Dendritic cell treated with granulocyte-macrophage colony-stimulating factor and Interleukin-4, amounts not matched to agents 40 ng/mL and 50 ng/mL, for 4 days (primary cell): ENCODE results near the gene OR7G2.
"Not testable (repeated sequence)": the region's sequence is repeated elsewhere in the genome, so short reads cannot be mapped to it uniquely, and the experiment has no call there.

ENCODE experiments used
- H3K27ac Mint-ChIP-seq: one replicate; pipeline ENCODE4 v1.8.0; 2022; ENCODE audit warnings: mild to moderate bottlenecking, mixed read lengths
- H3K27me3 Mint-ChIP-seq: one replicate; pipeline ENCODE4 v1.8.0; 2022; ENCODE audit warnings: mild to moderate bottlenecking, mixed read lengths
- H3K36me3 Mint-ChIP-seq: one replicate; pipeline ENCODE4 v1.8.0; 2022; ENCODE audit warnings: low read depth, mixed read lengths
- H3K4me1 Mint-ChIP-seq: one replicate; pipeline ENCODE4 v1.8.0; 2022; ENCODE audit warnings: low read depth, mixed read lengths
- H3K4me3 Mint-ChIP-seq: one replicate; pipeline ENCODE4 v1.8.0; 2022; ENCODE audit warnings: mild to moderate bottlenecking, moderate library complexity, mixed read lengths
- H3K9me3 Mint-ChIP-seq: one replicate; pipeline ENCODE4 v1.8.0; 2022; ENCODE audit warnings: mixed read lengths
- intact Hi-C: fragments of 100-400 bp; cut with micrococcal nuclease; formaldehyde crosslinking; loops from one replicate; pipeline ENCODE4 v1.15.0; 2022

OR7G2 gene

DNA sequence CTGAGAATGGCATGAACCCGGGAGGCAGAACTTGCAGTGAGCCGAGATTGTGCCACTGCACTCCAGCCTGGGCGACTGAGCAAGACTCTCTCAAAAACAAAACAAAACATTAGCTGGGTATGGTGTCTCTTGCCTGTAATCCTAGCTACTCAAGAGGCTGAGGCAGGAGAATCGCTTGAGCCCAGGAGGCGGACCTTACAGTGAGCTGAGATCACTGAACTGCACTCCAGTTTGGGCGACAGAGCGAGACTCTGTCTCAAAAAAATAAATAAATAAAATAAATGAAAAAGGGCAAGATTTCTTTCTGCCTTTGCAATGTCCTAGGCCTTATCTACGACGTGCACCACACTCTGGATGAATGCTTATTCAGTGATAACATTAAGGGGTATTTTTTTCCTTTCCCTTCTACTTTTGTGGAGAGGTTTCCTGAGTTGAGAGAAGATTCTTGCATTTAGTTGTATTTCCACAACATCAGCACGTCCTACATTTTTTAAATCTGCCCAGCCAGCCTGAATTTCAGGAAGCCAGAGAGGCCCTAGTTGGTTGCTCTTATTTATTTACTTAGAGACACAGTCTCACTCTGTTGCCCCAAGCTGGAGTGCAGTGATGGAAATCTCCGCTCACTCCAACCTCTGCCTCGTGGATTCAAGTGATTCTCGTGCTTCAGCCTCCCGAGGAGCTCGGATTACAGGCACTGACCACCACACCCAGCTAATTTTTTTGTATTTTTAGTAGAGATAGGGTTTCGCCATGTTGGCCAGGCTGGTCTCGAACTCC is 46.5 kb downstream of the OR7G2 start:
- intact Hi-C loops, result no loop called here
- no peaks in the 10 kb centered on the region for H3K9me3 Mint-ChIP-seq
- no peaks in the 10 kb centered on the region for H3K27me3 Mint-ChIP-seq
- no peak overlapping the region for H3K27ac Mint-ChIP-seq
- H3K4me1 Mint-ChIP-seq, result no peaks in the 10 kb centered on the region
- H3K4me3 Mint-ChIP-seq, result no peak overlapping the region
- H3K36me3 Mint-ChIP-seq, result no peaks in the 10 kb centered on the region

DNA sequence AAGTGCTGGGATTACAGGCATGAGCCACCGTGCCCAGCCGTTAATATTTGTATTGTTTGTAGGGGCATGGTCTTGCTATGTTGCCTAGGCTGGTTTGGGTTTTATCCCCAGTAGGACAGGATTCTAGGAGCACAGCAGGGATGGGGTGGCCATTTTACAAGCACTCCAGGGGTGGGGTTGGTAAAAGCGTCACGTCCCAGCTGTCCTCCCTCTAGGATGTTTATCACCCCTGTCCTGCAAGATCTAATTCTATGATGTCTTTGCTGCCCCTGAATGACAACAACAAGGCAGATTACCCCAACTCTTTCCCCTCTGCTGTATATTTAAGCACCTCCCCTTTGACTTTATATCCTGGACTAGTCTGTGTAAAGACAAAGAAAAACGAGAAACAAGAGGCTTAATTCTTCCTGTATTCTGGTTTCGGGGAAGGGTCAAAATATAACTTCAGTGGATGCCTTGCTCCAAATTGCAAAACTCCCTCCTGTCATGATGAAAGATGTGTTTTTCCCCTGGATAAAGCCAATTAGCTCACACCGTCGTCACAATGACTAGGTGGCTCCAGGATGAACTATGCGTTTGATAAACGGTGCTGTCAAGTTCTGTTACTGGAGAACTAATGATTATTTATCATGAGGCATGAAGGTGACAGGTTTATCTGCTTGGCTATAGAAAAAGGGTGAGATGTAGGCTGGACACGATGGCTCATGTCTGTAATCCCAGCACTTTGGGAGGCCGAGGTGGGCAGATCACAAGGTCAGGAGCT is 48.2 kb downstream of the OR7G2 start:
- H3K4me3 Mint-ChIP-seq, result no peak overlapping the region
- H3K9me3 Mint-ChIP-seq, result no peaks in the 10 kb centered on the region
- H3K4me1 Mint-ChIP-seq, result no peaks in the 10 kb centered on the region
- H3K27ac Mint-ChIP-seq, result no peak overlapping the region
- no peaks in the 10 kb centered on the region for H3K36me3 Mint-ChIP-seq
- no peaks in the 10 kb centered on the region for H3K27me3 Mint-ChIP-seq
- intact Hi-C loops, result no loop called here

DNA sequence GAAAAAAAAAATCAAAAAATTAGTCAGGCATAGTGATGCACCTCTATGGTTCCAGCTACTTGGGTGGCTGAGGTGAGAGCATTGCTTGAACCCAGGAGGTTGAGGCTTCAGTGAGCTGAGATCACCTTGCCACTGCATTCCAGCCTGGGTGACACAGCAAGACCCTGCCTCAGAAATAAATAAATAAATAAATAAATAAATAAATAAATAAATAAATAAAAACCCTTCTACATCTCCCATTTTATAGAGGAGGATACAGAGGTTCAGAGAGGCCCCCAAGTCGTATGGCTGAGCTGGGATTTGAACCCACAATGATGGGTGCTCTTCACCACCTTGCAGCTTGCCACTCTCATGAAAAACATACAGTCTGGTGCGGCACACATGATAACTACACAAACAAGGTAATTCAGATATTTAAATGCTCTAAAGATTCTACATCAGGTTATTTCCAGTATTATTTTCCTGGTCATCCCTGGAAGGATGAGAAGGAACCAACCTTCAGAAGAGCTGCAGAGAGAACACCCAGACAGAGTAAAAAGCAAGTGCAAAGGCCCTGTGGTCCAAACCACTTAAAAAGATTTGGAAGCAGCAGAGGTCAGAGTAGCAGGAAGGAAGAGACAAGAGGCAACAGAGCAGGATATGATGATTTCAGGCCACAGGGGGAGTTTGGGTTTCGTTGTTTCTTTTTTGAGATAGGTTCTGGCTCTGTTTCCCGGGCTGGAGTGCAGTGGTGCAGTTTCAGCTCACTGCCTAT is 49.6 kb downstream of the OR7G2 start:
- Mint-ChIP-seq H3K9me3 (no peaks in the 10 kb centered on the region), H3K27me3 (no peaks in the 10 kb centered on the region), H3K4me3 (no peak overlapping the region), H3K27ac (no peak overlapping the region), H3K4me1 (no peaks in the 10 kb centered on the region), H3K36me3 (no peaks in the 10 kb centered on the region)
- intact Hi-C loops, result no loop called here

DNA sequence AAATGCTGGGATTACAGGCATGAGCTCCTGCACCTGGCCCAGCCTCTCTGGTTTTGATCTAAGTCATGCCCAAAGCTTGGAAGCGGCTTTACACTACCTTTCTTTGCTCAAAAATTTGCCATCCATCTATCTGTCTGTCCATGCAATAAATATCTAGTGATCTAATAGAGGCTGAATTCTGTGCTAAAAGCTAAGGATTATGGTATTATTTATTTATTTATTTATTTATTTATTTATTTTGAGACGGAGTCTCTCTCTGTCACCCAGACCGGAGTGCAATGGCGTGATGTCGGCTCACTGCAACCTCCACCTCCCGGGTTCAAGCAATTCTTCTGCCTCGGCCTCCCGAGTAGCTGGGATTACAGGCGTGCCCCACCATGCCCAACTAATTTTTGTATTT is 51.1 kb downstream of the OR7G2 start:
- H3K4me1 Mint-ChIP-seq, H3K4me3 Mint-ChIP-seq, H3K36me3 Mint-ChIP-seq, intact Hi-C loops, H3K27ac Mint-ChIP-seq, H3K27me3 Mint-ChIP-seq, H3K9me3 Mint-ChIP-seq: not testable (repeated sequence)

DNA sequence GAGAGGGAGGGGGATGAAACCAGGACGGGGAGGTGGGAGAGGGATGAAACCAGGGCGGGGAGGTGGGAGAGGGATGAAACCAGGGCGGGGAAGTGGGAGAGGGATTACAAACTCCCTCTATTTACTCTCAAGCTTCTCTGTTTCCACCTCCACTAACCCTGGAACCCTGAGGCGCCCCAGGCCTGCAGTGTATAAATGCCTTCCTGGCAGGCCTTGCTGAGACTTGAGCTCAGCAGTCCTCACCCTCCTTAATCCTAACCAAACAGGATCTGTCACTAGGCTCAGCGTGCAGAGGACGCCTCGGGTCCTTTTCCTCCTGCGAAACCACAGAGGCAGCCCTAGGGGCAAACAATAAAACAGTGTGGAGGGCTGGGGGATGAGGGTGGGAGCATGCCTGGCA is 52.5 kb downstream of the OR7G2 start:
- H3K27ac Mint-ChIP-seq, result no peak overlapping the region
- no peaks in the 10 kb centered on the region for H3K9me3 Mint-ChIP-seq
- no peak overlapping the region for H3K4me3 Mint-ChIP-seq

DNA sequence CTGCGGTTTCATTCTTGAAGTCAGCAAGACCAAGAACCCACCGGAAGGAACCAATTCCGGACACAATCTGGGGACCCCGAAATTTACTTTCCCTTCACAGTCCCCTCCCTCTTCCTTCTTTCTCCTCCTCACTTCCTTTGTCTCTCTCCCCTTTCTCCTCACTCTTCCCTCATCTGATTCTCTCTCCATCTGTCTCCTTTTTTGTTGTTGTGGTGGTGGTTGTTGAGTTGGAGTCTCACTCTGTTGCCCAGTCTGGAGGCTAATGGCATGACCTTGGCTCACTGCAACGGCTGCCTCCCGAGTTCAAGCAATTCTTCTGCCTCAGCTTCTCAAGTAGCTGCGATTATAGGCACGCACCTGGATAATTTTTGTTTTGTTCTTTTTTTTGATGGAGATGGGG is 53.1 kb downstream of the OR7G2 start:
- no peaks in the 10 kb centered on the region for H3K9me3 Mint-ChIP-seq
- H3K4me3 Mint-ChIP-seq, result no peak overlapping the region
- no peaks in the 10 kb centered on the region for H3K4me1 Mint-ChIP-seq
- H3K27me3 Mint-ChIP-seq, result no peaks in the 10 kb centered on the region
- intact Hi-C loops, result no loop called here
- no peaks in the 10 kb centered on the region for H3K36me3 Mint-ChIP-seq
- no peak overlapping the region for H3K27ac Mint-ChIP-seq

More for the DNA sequence above, 52.5 kb downstream of the OR7G2 start:
- no peaks in the 10 kb centered on the region for H3K27me3 Mint-ChIP-seq
- intact Hi-C loops, result no loop called here
- no peaks in the 10 kb centered on the region for H3K36me3 Mint-ChIP-seq
- H3K4me1 Mint-ChIP-seq, result no peaks in the 10 kb centered on the region

DNA sequence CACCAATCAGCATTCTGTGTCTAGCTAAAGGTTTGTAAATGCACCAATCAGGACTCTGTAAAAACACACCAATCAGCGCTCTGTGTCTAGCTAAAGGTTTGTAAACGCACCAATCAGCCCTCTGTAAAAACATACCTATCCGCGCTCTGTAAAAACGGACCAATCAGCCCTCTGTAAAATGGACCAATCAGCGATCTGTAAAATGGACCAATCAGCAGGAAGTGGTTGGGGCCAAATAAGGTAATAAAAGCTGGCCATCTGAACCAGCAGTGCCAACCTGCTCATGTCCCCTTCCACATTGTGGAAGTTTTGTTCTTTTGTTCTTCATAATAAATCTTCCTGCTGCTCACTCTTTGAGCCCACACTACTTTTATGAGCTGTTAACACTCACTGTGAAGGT is 53.6 kb downstream of the OR7G2 start:
- H3K4me3 Mint-ChIP-seq, H3K4me1 Mint-ChIP-seq, H3K9me3 Mint-ChIP-seq, H3K36me3 Mint-ChIP-seq, H3K27ac Mint-ChIP-seq, intact Hi-C loops, H3K27me3 Mint-ChIP-seq: not testable (repeated sequence)

DNA sequence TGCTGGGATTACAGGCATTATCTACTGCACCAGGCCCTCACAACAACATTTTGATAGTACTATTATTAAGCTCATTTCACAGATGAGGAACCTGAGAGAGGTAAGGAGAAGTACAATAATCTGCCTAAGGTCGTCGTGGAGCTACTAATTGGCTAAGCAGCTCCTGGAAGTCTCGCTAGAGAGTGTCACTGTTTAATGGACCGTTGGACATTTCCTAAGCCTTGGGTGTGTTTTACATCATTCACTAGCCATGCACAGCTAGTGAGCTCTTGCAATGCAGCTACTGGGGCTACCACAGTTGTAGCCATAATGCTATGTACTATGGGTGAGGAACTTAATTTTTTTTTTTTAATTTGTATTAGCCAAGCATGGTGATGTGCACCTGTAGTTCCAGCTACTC is 54.4 kb downstream of the OR7G2 start:
- Mint-ChIP-seq H3K27ac (no peak overlapping the region), H3K4me3 (no peak overlapping the region), H3K9me3 (no peaks in the 10 kb centered on the region), H3K27me3 (no peaks in the 10 kb centered on the region), H3K36me3 (no peaks in the 10 kb centered on the region), H3K4me1 (no peaks in the 10 kb centered on the region)
- intact Hi-C loops, result no loop called here
